ENCODE data around the gene POLR2H. TPM values are rescaled to one million over a fixed set of nuclear protein-coding genes. Genes with fewer than 3 reads are reported as not detected.

POLR2H gene
- total and polyA plus RNA-seq, 4 donors: 46.4 to 139 (median 82.4) TPM

DNA sequence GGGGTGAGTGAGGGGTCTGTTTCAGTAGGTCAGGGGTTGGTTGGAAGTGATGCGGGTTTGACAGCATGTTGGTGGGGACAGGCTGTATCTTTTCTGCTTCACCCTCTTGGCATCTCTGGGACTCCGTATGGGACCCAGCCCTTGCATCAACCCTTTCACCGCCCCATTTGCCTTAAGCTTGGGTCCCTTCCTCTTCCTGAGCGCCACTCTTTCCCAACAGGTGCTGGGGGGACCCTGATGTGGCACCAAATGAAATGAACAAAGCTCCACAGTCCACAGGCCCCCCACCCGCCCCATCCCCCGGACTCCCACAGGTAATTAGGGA lies 46.0 kb upstream of the POLR2H start:
- Histone ChIP-seq H3K4me1 (ENCODE audit: control insufficient read depth in 5 of 5, insufficient read depth in 5 of 5, low read length in 5 of 5) (peaks cover 3 to 30% (median 22%) of the 10 kb centered on the region in 5 donors), H3K9me3 (ENCODE audit: control insufficient read depth in 4 of 4, insufficient read depth in 3 of 4, low read length in 3 of 4) (no peaks in the 10 kb centered on the region), H3K4me3 (peak overlapping the region; percentile 94), H3K27ac (ENCODE audit: low read depth in 1 of 2, low read length in 1 of 2) (peak overlapping the region; percentile 98 to 99), H3K9ac (ENCODE audit: insufficient read depth in 1 of 2, low read length in 2 of 2) (peak overlapping the region; percentile 63 to 65), H3K36me3 (ENCODE audit: control insufficient read depth in 4 of 4, insufficient read depth in 4 of 4, low read length in 4 of 4) (peaks cover 0 to 22% (median 3%) of the 10 kb centered on the region in 4 donors), H3K27me3 (ENCODE audit: control insufficient read depth in 3 of 3, insufficient read depth in 3 of 3, low read length in 2 of 3) (no peaks in the 10 kb centered on the region)
- WGBS, 2 donors: 10 to 13% methylated on average over 6 of the region's 6 CpGs
- ATAC-seq (ENCODE audit: insufficient read depth, low FRiP score): no peak
- DNase-seq: no peak
- TF ChIP-seq CTCF (IDR thresholded peaks at IDR 0.05; ENCODE audit: control extremely low read depth, extremely low read depth): no peak

GRCh38 chr3:184315871-184316661 lies 45.4 kb upstream of the POLR2H start:
- DNase-seq (no peak), ATAC-seq (ENCODE audit: insufficient read depth, low FRiP score) (no peak)
- peak overlapping the region; percentile 94 for H3K4me3 ChIP-seq
- 42 to 64% methylated on average over 16 of the region's 16 CpGs for WGBS, 2 donors
- peaks cover 3 to 30% (median 22%) of the 10 kb centered on the region in 5 donors for H3K4me1 ChIP-seq (ENCODE audit: control insufficient read depth in 5 of 5, insufficient read depth in 5 of 5, low read length in 5 of 5)
- H3K27ac ChIP-seq (ENCODE audit: low read depth in 1 of 2, low read length in 1 of 2): peak overlapping the region; percentile 98 to 99
- peaks cover 4 to 27% (median 9%) of the 10 kb centered on the region in 4 donors for H3K36me3 ChIP-seq (ENCODE audit: control insufficient read depth in 4 of 4, insufficient read depth in 4 of 4, low read length in 4 of 4)
- H3K9me3 ChIP-seq (ENCODE audit: control insufficient read depth in 4 of 4, insufficient read depth in 3 of 4, low read length in 3 of 4): no peaks in the 10 kb centered on the region
- H3K27me3 ChIP-seq (ENCODE audit: control insufficient read depth in 3 of 3, insufficient read depth in 3 of 3, low read length in 2 of 3): no peaks in the 10 kb centered on the region
- H3K9ac ChIP-seq (ENCODE audit: insufficient read depth in 1 of 2, low read length in 2 of 2): peak overlapping the region in 1 of 2 donors; percentile 19
- no peak for TF ChIP-seq CTCF (IDR thresholded peaks at IDR 0.05; ENCODE audit: control extremely low read depth, extremely low read depth)

DNA sequence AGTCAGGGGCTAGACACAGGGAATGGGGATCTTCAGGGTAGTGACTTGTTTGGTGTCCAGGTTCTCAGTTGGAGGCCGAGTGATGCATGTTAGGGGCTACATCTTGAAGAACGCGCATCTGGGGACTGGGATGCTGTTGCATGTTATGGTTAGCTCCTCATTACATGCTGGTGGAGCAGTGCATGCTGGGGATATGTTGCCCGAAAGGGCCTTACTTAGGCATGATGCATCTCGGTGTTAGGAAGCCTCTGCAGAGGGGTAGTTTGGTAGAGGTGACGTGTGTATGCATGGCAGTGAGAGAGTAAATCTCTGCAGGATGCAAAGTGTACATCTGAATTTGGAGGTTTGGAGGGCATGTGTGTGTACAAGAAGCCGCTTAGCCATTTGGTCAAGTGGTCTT lies 44.7 kb upstream of the POLR2H start:
- no peak for ATAC-seq (ENCODE audit: insufficient read depth, low FRiP score)
- no peak overlapping the region for H3K9ac ChIP-seq (ENCODE audit: insufficient read depth in 1 of 2, low read length in 2 of 2)
- H3K36me3 ChIP-seq (ENCODE audit: control insufficient read depth in 4 of 4, insufficient read depth in 4 of 4, low read length in 4 of 4): peaks cover 11 to 35% (median 16%) of the 10 kb centered on the region in 4 donors
- H3K27ac ChIP-seq (ENCODE audit: low read depth in 1 of 2, low read length in 1 of 2): peak overlapping the region in 1 of 2 donors; percentile 14
- peaks cover 3 to 30% (median 22%) of the 10 kb centered on the region in 5 donors for H3K4me1 ChIP-seq (ENCODE audit: control insufficient read depth in 5 of 5, insufficient read depth in 5 of 5, low read length in 5 of 5)
- no peaks in the 10 kb centered on the region for H3K9me3 ChIP-seq (ENCODE audit: control insufficient read depth in 4 of 4, insufficient read depth in 3 of 4, low read length in 3 of 4)
- no peaks in the 10 kb centered on the region for H3K27me3 ChIP-seq (ENCODE audit: control insufficient read depth in 3 of 3, insufficient read depth in 3 of 3, low read length in 2 of 3)
- TF ChIP-seq CTCF (IDR thresholded peaks at IDR 0.05; ENCODE audit: control extremely low read depth, extremely low read depth): no peak
- no peak overlapping the region for H3K4me3 ChIP-seq
- no peak for DNase-seq
- WGBS, 2 donors: 81 to 85% methylated on average over 7 of the region's 7 CpGs
